Fibroblast of lung (primary cell): ENCODE measurements around the gene DNAI2. TPM values are rescaled to one million over a fixed set of nuclear protein-coding genes. Genes with fewer than 3 reads are reported as not detected.

ENCODE experiments used
- DNase-seq, 2 donors: peaks; one replicate each; pipeline versions ENCODE4 v3.0.0 to v3.0.0-alpha.2; 2010; ENCODE audit warnings: low read depth in 2 of 2
- H2AFZ ChIP-seq: 2 replicates; pipeline ENCODE4 v1.5.1; 2012; ENCODE audit warnings: low read length, control low read depth, inconsistent platforms
- H3K27ac ChIP-seq: 2 replicates; pipeline ENCODE4 v1.5.1; 2011; ENCODE audit warnings: low read length, control low read depth; ENCODE audit not compliant: insufficient read depth
- H3K27me3 ChIP-seq: 2 replicates; pipeline ENCODE4 v1.5.1; 2011; ENCODE audit warnings: mild to moderate bottlenecking, low read length; ENCODE audit not compliant: control insufficient read depth, insufficient read depth
- H3K36me3 ChIP-seq: 2 replicates; pipeline ENCODE4 v1.5.1; 2011; ENCODE audit warnings: low read length; ENCODE audit not compliant: control insufficient read depth, insufficient read depth
- H3K4me1 ChIP-seq: 2 replicates; pipeline ENCODE4 v1.5.1; 2011; ENCODE audit warnings: low read length; ENCODE audit not compliant: control insufficient read depth, insufficient read depth; ENCODE audit errors: extremely low read depth
- H3K4me2 ChIP-seq: 2 replicates; pipeline ENCODE4 v1.5.1; 2011; ENCODE audit warnings: low read length, control low read depth; ENCODE audit not compliant: insufficient read depth; ENCODE audit errors: extremely low read depth
- H3K4me3 ChIP-seq, 4 experiments: fragments of 200-600 bp in 1 of 4; sonication (generic) in 1 of 4; replicated peaks in 1 of 4; 2 replicates each; pipeline ENCODE4 v1.5.1; 2011 to 2016; ENCODE audit warnings: low read length in 4 of 4, low read depth in 3 of 4, mild to moderate bottlenecking in 3 of 4, control low read depth in 2 of 4, inconsistent platforms in 1 of 4, mixed read lengths in 1 of 4; ENCODE audit not compliant: insufficient read depth in 1 of 4; ENCODE audit errors: control extremely low read depth in 1 of 4
- H3K79me2 ChIP-seq: 2 replicates; pipeline ENCODE4 v1.5.1; 2012; ENCODE audit warnings: mild to moderate bottlenecking, low read length, inconsistent platforms; ENCODE audit not compliant: control insufficient read depth, insufficient read depth
- H3K9ac ChIP-seq: 2 replicates; pipeline ENCODE4 v1.5.1; 2011; ENCODE audit warnings: mild to moderate bottlenecking, low read length, control low read depth; ENCODE audit not compliant: insufficient read depth
- H3K9me3 ChIP-seq: 2 replicates; pipeline ENCODE4 v1.5.1; 2012; ENCODE audit warnings: low read depth, low read length; ENCODE audit not compliant: control insufficient read depth, insufficient read depth
- H4K20me1 ChIP-seq: 2 replicates; pipeline ENCODE4 v1.5.1; 2011; ENCODE audit warnings: low read length; ENCODE audit not compliant: control insufficient read depth, insufficient read depth; ENCODE audit errors: extremely low read depth
- EZH2 ChIP-seq: IDR thresholded peaks from 2 replicates; pipeline ENCODE4 v1.5.1; 2012; ENCODE audit warnings: low read length, control low read depth, mild to moderate bottlenecking; ENCODE audit errors: missing control alignments
- polyA plus RNA-seq, 2 donors: library from polyadenylated mRNA; depleted of rRNA in 1 of 2; stranded (reverse) in 1 of 2; unstranded in 1 of 2; fragments of >200 nt; gene quantifications; 2 replicates each; pipeline ENCODE4 v1.2.1, GENCODE V29; 2011 to 2012; ENCODE audit warnings: missing spikeins in 1 of 2
- total RNA-seq: library from RNA; depleted of rRNA; stranded (reverse); fragments of >200 nt; gene quantifications from 2 replicates; pipeline ENCODE4 v1.2.1, GENCODE V29; 2014
- TF ChIP-seq, protein P1 (sequence below), 2 donors: IDR thresholded peaks in 1 of 2; conservative IDR thresholded peaks in 1 of 2; 1 replicate in 1 of 2; 2 replicates in 1 of 2; pipeline ENCODE4 v1.5.1; 2011 to 2012; ENCODE audit warnings: low read length in 2 of 2, control low read depth in 1 of 2, inconsistent platforms in 1 of 2, low read depth in 1 of 2, mild to moderate bottlenecking in 1 of 2

DNAI2 gene
- total and polyA plus RNA-seq, 2 donors (not counting 1 experiment from before 2014, with no cell fraction given) = not detected

DNA sequence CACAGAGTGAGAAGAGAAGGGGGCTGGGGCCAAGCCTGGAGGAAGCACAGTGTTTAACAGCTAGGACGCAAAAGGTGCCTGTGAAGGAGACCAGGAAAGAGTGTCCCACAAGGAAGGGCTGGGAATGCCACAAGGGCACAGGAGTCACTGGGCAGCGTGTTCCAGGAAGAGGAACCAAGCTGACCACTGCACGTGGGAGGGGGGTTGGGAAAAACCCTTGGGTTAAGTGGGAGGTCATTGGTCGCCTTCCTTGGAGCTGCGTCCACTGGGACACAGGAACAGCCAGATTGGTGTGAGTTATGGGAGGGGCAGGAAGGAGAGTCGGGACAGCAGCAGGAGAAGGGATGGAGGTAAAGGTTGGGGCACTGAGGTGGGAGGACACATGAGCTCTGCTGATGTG, 47.8 kb upstream of the DNAI2 start:
- no peak overlapping the region for H2AFZ ChIP-seq
- H3K27ac ChIP-seq = no peak overlapping the region
- no peak overlapping the region for H3K4me2 ChIP-seq
- H4K20me1 ChIP-seq = no peaks in the 10 kb centered on the region
- H3K9me3 ChIP-seq = no peaks in the 10 kb centered on the region
- H3K79me2 ChIP-seq = no peaks in the 10 kb centered on the region
- H3K9ac ChIP-seq = no peak overlapping the region
- no peak overlapping the region for H3K4me3 ChIP-seq
- H3K4me1 ChIP-seq = no peaks in the 10 kb centered on the region
- no peaks in the 10 kb centered on the region for H3K36me3 ChIP-seq
- H3K27me3 ChIP-seq = no peaks in the 10 kb centered on the region
- no peak for DNase-seq
- TF ChIP-seq, protein P1, sequence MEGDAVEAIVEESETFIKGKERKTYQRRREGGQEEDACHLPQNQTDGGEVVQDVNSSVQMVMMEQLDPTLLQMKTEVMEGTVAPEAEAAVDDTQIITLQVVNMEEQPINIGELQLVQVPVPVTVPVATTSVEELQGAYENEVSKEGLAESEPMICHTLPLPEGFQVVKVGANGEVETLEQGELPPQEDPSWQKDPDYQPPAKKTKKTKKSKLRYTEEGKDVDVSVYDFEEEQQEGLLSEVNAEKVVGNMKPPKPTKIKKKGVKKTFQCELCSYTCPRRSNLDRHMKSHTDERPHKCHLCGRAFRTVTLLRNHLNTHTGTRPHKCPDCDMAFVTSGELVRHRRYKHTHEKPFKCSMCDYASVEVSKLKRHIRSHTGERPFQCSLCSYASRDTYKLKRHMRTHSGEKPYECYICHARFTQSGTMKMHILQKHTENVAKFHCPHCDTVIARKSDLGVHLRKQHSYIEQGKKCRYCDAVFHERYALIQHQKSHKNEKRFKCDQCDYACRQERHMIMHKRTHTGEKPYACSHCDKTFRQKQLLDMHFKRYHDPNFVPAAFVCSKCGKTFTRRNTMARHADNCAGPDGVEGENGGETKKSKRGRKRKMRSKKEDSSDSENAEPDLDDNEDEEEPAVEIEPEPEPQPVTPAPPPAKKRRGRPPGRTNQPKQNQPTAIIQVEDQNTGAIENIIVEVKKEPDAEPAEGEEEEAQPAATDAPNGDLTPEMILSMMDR (conservative IDR thresholded peaks at IDR 0.05 in 1 of 2, IDR thresholded peaks at IDR 0.05 in 1 of 2; ENCODE audit: low read depth in 1 of 2, low read length in 2 of 2) = no peak

- Histone ChIP-seq H3K27me3 (no peaks in the 10 kb centered on the region), H3K79me2 (no peaks in the 10 kb centered on the region), H4K20me1 (no peaks in the 10 kb centered on the region), H3K4me2 (no peak overlapping the region), H3K4me3 (no peak overlapping the region), H3K9ac (no peak overlapping the region), H3K9me3 (no peaks in the 10 kb centered on the region), H2AFZ (no peak overlapping the region), H3K27ac (no peak overlapping the region), H3K36me3 (no peaks in the 10 kb centered on the region), H3K4me1 (no peaks in the 10 kb centered on the region)
- DNase-seq = no peak
- TF ChIP-seq, protein P1 (conservative IDR thresholded peaks at IDR 0.05 in 1 of 2, IDR thresholded peaks at IDR 0.05 in 1 of 2; ENCODE audit: low read depth in 1 of 2, low read length in 2 of 2) = no peak
- TF ChIP-seq EZH2 = no peak
Observed at GRCh38 chr17:74227271-74228080, 46.6 kb upstream of the DNAI2 start.

DNA sequence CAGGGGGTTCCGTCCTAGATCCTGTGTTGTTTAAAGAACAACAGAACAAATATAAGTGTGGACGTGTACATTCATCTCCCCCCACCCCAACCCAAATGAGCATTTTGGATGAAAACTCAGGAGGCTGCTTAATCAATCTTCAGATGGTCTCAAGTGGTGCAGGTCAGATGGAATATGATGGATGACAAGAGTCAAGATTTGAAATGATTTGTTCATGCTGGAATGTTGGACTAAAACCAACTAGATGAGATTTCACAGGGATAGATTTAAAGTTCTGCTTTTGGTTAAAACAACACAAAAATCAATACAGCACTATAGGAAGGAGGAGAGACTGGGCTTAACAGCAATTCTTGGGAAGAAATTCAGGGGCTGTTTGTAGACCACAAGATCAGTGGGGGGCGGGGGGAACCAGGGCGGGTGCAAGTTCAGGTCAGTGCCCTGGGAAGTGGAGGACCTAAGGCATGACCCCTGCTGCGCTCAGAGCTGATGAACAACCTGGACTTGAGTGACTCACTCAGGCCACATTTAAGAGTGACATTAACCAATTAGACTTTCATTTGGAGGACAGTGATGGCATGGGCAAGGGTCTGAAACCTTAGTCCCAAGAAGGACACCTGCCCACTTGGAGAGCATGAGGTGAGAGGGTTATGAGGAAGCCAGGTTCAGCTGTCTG, 45.6 kb upstream of the DNAI2 start:
- Histone ChIP-seq H3K4me3 (no peak overlapping the region), H4K20me1 (no peaks in the 10 kb centered on the region), H3K79me2 (no peaks in the 10 kb centered on the region), H3K9ac (no peak overlapping the region), H3K27ac (no peak overlapping the region), H2AFZ (no peak overlapping the region), H3K36me3 (no peaks in the 10 kb centered on the region), H3K4me1 (no peaks in the 10 kb centered on the region), H3K27me3 (no peaks in the 10 kb centered on the region), H3K4me2 (no peak overlapping the region), H3K9me3 (no peaks in the 10 kb centered on the region)
- TF ChIP-seq, protein P1 (conservative IDR thresholded peaks at IDR 0.05 in 1 of 2, IDR thresholded peaks at IDR 0.05 in 1 of 2; ENCODE audit: low read depth in 1 of 2, low read length in 2 of 2) = no peak
- no peak for TF ChIP-seq EZH2
- no peak for DNase-seq
